GM12864 (cell line): ENCODE results near the gene CHRNA9.
A peak's percentile ranks its signal among the peaks of the same experiment; 100 is the strongest.

Experiments
- DNase-seq: peaks from one replicate; pipeline ENCODE4 v3.0.0-alpha.2; 2011; ENCODE audit warnings: low read depth
- H3K4me3 ChIP-seq: 2 replicates; pipeline ENCODE4 v1.5.1; 2011; ENCODE audit warnings: mild to moderate bottlenecking, low read depth, low read length, control low read depth
- TF ChIP-seq, protein P1 (sequence below): IDR thresholded peaks from 2 replicates; pipeline ENCODE4 v1.5.1; 2011; ENCODE audit warnings: low read depth, mild to moderate bottlenecking, moderate library complexity, low read length, control low read depth, inconsistent platforms; ENCODE audit errors: missing control alignments

The CHRNA9 gene

GRCh38 chr4:40295572-40295971 is 39.6 kb upstream of the CHRNA9 start:
- H3K4me3 ChIP-seq: no peak overlapping the region
- no peak for DNase-seq
- TF ChIP-seq, protein P1, sequence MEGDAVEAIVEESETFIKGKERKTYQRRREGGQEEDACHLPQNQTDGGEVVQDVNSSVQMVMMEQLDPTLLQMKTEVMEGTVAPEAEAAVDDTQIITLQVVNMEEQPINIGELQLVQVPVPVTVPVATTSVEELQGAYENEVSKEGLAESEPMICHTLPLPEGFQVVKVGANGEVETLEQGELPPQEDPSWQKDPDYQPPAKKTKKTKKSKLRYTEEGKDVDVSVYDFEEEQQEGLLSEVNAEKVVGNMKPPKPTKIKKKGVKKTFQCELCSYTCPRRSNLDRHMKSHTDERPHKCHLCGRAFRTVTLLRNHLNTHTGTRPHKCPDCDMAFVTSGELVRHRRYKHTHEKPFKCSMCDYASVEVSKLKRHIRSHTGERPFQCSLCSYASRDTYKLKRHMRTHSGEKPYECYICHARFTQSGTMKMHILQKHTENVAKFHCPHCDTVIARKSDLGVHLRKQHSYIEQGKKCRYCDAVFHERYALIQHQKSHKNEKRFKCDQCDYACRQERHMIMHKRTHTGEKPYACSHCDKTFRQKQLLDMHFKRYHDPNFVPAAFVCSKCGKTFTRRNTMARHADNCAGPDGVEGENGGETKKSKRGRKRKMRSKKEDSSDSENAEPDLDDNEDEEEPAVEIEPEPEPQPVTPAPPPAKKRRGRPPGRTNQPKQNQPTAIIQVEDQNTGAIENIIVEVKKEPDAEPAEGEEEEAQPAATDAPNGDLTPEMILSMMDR: no peak

- TF ChIP-seq, protein P1: no peak
- DNase-seq: no peak
- H3K4me3 ChIP-seq: no peak overlapping the region
Measured at GRCh38 chr4:40299126-40299525, 36.0 kb upstream of the CHRNA9 start.

DNA sequence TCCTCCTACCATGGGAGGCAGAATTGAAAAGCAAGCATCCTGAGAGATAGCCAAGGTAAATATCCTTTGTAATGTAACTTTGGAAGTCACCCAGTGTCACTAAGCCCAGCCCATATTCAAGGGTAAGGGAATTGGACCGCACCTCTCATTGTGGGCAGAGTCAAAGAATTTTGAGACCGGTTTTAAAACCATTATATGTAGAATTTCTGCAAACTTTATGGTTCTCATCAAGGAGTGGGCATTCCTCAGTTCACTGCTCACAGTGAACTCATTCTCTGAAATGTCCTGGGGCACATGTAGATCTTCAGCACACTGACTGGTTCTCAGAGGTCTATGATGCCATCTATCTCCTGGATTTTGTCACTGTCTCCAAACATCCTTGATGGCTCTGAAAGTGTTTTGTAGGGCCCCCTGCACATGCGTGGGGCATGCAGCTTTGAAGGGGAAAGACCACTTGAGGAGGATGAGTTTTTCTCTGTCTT is 35.3 kb upstream of the CHRNA9 start:
- DNase-seq: no peak
- TF ChIP-seq, protein P1: no peak
- no peak overlapping the region for H3K4me3 ChIP-seq

DNA sequence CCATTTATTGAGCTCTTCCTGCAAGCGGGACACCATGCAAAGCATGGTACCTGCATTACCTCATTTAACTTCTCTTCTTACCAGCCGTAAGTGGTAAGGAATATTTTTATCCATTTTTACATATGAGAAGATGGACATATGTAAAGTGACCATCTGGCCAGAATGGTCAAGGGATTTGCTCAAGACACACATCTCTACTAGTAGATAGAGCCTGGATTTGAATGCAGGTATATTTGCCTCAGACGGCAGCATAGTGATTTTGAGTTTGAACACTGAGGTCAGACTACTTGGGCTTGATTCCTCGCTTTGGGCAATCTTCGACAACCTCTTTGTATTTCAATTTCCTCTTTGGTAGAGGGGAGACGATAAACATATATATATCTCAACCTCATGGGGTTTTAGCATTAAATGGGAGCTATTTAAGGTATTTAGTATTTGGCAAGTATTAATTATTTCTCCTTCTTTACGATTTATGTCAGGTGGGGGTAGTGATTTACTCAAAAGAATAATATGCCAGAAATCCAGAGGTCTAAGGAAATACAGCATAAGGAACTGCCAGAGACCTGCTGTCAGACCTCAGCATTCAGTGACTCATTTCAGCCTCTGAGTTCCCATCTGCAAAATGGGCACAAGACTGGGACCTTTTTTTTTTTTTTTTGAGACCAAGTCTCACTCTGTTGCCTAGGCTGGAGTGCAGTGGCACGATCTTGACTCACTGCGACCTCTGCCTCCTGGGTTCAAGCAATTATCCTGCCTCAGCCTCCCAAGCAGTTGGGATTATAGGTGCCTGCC is 34.6 kb upstream of the CHRNA9 start:
- no peak for DNase-seq
- H3K4me3 ChIP-seq: no peak overlapping the region
- TF ChIP-seq, protein P1: no peak

- TF ChIP-seq, protein P1: no peak
- H3K4me3 ChIP-seq: peak overlapping the region; percentile 8; the same call in 1 of the 2 replicates
- DNase-seq: peak; percentile 92
Measured at GRCh38 chr4:40301603-40302002, 33.5 kb upstream of the CHRNA9 start.

GRCh38 chr4:40303751-40304150 is 31.4 kb upstream of the CHRNA9 start:
- H3K4me3 ChIP-seq: no peak overlapping the region
- no peak for DNase-seq

More at GRCh38 chr4:40303751-40304150, 31.4 kb upstream of the CHRNA9 start:
- TF ChIP-seq, protein P1: no peak
